GM19035 (cell line): Measurements from ENCODE around the gene LDLRAD2.
"Not testable (repeated sequence)": the region's sequence is repeated elsewhere in the genome, so short reads cannot be mapped to it uniquely, and the experiment has no call there.

Source experiments
- ATAC-seq: cut with Tn5 transposase; IDR thresholded peaks from one replicate; pipeline ENCODE4 v1.9.1; 2021; ENCODE audit not compliant: unreplicated experiment

Gene LDLRAD2

DNA sequence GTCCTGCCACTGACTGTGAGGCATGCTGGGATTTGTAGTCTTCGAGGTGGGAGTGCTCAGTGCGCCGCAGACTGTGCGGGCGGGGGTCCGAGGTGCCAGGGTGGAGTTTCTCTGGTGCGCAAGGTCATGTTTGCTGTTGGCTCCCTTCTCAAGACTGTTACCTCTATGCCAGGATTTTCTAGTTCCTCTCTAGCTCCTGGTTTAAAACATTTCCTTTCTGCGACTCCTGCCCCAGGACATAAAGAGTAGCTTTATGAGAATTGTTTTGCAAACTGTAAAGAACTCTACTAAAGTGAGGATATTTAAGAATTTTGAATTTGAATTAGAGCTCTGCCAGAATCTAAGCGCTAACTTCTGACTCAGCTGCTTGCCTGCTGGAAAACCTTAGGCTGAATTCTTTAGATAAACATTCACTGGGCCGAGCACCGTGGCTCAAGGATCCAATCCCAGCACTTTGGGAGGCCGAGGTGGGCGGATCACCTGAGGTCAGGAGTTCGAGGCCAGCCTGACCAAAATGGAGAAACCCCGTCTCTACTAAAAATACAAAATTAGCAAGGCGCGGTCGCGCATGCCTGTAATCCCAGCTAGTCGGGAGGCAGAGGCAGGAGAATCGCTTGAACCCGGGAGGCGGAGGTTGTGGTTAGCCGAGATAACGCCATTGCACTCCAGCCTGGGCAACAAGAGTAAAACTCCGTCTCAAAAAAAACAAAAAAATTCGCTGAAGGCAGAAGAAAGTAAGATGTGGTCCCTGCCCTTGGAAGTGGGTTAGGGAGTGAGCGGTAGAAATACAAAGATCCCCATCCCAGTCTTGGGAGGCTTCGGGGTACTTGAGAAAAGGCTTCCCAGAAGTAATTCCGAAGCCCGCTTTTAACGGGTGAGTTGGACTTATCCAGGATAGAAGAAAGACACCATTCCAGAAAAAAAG, 28.1 kb upstream of the LDLRAD2 start:
- no peak for ATAC-seq

DNA sequence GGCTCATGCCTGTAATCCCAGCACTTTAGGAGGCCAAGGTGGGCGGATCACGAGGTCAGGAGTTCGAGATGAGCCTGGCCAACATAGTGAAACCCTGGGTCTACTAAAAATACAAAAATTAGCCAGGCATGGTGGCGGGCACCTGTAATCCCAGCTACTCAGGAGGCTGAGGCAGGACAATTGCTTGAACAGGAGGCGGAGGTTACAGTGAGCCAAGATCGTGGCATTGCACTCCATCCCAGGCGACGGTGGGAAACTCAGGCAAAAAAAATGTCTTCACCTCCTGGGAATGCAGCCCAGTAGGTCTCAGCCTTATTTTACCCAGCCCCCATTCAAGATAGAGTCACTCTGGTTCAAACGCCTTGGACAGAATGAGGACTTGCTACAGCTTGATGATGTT, 26.3 kb upstream of the LDLRAD2 start:
- not testable (repeated sequence) for ATAC-seq

DNA sequence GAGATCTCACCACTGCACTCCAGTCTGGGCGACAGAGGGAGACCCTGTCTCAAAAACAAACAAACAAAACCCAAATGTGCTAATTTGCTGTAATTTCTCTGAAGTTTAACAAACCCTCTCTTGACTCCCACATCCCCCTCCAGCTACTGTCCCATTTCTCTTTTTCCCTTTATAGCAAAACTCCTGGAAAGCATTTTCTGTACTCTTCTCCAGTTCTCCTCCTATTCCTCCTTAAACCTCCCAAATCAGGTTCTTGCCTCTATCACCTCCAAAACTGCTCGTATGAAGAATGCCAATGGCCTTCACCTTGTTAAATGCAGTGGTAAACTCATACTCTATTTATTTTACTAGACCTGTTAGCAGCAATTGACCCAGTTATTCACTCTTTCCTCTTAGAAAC, 25.4 kb upstream of the LDLRAD2 start:
- no peak for ATAC-seq

DNA sequence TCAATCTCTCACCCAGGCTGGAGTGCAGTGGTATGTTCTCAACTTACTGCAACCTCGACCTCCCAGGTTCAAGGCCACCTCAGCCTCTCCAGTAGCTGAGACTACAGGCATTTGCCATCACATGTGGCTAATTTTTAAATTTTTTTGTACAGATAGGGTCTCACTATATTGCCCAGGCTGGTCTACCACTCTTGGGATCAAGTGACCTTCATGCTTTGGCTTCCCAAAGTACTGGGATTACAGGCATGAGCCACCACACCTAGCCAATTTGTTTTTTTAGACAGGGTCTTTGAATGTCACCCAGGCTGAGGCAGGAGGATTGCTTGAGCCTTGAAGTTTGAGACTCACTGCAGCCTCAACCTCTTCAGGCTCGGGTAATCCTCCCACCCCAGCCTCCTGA, 19.0 kb upstream of the LDLRAD2 start:
- no peak for ATAC-seq

DNA sequence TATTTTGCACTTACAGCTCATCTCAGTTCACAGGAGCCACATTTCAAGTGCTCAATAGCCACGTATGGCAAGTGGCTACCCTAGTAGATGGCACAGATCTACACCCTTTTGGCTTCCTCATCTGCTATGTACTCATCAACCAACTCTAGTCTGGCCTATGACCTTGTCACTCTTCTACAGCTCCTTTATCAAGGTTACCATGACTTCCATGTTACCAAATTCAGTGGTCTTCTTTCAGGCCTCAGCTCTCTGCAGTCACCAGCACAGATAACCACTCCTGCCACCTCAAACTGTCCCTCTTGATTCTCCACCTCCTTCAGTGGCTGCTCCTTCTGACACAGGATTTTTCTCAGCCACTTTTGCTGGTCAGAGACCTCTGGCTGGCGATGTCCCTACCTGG, 17.4 kb upstream of the LDLRAD2 start:
- no peak for ATAC-seq

DNA sequence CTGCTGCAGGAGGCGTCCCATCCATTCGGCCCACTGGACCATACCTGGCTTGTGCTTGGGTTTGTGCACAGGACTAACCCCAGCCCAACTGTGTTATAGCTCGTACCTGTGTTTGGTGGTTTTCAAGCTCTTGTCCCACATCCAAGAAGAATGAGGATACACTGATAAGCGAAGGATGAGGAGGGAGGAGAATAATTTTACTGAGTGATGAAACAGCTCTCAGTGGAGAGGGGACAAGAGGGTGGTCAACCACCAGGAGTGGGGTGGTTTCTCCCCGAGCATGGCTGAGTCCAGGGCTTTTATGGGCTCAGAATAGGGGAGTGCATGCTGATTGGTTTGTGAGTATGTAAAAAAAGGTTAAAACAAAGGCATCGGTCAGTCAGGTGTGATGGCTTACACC, 17.0 kb upstream of the LDLRAD2 start:
- no peak for ATAC-seq

DNA sequence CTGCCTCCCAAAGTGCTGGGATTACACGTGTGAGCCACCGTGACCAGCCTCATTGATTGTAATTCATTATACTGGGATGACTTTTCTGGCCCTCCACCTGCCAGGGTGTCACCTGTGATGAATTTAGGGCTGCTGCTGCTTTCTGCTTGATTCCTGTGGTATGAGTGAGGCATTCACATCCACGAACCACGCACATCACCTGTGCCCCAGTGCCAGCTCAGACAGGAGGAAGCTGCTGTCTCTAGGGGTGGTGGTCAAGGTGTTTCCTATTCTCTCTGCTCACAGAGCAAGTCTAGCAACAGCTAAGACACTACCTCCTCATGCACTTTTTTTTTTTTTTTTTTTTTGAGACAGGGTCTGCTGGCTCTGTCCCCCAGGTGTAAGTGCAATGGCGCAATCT, 12.3 kb upstream of the LDLRAD2 start:
- ATAC-seq = no peak

DNA sequence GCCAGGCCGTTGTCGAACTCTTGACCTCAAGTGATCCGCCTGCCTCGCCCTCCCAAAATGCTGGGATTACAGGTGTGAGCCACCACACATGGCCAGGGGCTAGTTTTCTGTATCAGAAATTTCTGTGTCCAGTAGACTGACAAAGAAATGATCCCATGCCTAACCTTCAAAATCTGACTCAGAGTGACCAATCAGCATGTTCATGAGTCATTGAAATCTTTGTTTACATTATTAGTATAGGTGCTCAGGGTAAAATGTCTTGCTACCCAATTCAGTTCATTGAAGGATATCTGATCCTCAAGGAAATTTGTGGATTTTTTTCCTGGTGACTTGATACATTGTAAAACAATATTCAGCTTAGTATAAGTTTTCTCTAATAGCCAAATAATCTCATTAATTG, 11.0 kb upstream of the LDLRAD2 start:
- no peak for ATAC-seq

DNA sequence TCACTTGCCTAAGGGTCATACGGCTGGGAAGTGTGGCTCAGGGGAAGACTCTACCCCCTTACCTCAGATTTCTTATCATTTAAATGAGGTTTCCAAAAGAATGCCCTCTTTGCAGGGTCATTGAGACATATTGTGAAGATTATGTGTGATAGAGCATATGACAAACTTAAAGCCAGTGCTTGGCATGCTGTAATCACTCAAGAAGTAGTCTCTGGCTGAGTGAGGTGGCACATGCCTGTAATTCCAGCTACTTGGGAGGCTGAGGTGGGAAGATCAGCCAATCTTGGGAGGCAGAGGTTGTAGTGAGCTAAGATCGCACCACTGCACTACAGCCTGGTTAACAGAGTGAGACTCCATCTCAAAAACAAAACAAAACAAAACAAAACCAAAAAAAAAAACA, 7.5 kb upstream of the LDLRAD2 start:
- no peak for ATAC-seq

DNA sequence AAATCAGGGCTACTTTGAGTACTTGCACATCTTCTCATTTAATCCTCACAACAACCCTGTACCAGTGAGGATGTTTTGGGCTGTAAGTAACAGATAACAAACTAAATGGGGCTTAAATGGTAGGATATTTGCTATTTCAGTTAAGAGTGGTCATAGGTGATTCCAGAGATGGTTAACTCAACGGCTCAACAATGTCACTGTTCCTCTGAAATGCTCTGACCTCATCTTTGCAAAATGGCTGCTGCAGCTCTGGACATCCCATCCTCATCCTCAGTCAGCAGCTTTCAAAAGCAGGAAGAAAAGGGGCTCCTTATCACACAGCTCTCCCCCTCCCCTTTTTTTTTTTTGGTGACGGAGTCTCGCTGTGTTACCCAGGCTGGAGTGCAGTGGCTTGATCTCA, 1.5 kb downstream of the LDLRAD2 start:
- no peak for ATAC-seq

DNA sequence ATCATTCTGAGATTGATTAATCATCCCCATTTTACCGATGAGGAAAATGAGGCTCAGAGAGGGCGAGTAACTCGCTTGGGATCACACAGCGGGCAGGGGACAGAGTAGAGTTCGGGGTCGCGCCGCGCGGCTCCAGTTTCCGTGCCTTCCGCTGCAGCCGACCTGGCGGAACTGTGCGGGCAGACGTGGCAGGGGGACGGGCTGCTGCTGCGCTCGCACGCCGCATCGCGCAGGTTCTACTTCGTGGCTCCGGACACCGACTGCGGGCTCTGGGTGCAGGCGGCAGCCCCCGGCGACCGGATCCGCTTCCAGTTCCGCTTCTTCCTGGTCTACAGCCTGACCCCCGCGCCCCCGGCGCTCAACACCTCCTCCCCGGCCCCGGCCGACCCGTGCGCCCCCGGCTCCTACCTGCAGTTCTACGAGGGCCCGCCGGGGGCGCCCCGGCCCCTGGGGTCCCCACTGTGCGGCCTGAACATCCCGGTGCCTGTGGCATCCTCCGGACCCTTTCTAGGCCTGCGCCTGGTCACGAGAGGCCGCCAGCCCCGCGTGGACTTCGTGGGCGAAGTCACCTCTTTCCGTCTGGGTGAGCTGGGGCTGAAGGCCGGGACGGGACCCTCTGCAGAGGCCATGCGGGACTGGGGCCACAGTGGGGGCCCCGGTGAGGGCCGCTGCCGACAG, 2.3 kb downstream of the LDLRAD2 start:
- ATAC-seq = no peak

DNA sequence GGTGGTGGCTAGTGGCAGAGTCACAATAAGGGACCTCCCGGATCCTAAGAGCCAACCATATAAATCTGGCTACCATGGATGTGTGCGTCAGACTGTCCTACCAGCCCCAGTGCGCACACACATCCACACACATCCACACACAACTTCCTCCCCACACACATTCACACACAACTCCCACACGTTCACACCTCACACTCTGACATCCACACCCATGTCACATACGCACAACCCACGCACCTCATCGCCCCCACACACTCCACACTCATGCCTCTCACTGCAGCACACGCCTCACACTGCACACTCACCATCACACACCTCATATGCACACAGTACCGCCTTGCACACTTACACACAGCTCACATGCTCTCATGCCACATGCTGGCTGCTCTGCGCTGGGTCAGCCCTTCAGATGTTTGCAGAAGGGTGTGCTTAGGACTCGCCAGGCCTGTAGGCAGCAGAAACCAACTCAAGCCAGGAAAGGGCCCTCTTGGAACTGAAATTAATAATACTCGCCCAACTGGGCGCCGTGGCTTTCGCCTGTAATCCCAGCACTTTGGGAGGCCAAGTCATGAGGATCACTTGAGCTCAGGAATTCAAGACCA, 3.0 kb downstream of the LDLRAD2 start:
- ATAC-seq = no peak

DNA sequence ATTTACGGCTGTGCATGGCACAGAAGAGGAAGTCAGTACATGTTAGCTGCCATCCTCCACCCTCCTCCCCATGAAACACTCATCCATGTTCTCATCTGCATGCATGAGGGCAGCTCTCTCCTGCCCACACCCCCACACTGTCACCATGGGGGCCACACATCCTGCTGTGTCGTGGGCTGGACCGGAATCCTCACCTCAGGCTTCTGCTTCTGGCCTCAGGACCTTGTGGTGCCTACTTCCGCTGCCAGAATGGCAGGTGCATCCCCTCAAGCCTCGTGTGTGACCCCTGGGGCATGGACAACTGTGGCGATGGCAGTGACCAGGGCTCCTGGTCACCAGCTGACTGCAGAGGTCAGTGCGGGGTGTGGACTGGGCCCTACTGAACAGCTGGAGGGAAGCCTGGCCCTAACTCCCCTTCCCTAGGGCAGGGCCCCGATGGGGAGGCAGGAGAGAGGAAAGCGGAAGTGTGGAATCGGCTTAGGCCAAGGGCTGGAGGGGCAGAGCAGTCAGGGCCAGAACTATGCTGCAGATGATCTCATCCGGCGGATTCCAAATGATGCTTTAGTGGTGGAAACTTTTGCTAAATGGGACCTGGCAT, 3.8 kb downstream of the LDLRAD2 start:
- ATAC-seq = no peak

DNA sequence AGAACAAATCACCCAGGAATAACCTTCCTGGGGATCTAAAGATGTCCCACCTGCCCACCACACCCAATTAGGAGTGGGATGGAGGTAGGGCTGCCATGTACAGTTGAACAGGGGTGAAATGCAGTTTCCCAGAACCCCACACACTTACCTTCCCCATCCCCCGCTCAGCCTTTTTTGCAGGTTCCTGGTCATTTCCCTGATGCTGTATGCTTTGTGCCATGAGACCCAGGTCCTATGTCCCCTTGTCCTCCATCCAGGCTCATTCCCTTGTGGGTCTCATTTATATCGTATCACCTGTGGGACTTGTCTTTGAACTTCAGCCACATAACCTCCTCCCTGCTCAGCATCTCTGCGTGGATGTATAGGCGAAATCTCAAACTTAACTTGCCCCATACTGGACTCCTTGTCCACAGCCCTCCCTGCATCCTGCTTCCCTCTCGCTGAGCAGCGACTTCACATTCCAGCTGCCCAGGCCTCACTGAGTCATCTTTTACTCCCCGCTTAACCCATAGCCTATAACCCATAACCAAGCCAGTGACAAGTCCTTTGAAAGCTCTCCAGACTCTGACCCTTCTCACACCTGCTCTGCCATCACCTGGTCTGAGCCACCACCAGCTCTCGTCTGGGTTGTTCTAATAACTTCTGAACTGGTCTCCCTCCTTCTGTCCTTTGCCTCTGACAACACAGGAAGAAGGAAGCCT, 4.7 kb downstream of the LDLRAD2 start:
- ATAC-seq = no peak

DNA sequence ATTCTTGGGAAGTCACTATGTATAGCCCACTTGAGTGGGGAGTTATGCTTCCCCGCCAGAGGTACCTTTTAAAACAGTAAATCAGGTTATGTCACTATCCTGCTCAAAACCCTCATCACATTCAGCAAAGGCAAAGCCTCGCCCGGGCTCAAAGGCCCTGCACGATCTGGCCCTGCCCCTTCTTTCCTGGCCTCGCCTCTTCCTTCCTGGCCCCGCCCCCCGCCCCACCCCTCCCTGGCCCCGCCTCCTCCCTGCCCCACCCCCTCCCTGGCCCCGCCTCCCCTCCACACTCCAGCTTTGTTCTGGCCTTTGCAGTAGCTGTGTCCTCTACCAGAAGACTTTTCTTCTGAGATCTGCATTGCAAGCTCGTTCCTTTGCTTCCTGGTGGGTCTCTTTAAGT, 6.6 kb downstream of the LDLRAD2 start:
- ATAC-seq = no peak

DNA sequence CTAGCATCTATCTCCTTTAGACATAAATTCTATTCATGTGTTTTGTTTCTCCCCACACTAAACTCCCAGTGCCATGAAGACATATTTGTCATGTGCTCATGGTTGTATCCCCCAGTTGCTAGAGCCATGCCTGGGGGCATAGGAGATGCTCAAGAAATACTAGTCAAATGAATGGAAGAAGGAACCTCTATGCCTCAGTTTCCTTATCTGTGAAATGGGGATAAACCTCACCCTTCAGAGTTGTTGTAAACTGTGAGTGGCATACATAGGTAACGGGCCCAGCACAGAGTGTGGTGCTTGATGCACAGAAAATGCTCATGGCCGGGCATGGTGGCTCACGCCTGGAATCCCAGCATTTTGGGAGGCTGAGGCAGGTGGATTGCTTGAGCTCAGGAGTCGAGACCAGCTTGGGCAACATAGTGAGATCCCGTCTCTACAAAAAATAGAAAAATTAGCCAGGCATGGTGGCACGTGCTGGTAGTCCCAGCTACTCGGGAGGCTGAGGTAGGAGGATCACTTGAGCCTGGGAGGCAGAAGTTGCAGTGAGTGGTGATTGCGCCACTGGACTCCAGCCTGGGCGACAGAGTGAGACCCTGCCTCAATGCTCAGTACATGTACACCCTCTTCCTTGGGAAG, 8.7 kb downstream of the LDLRAD2 start:
- no peak for ATAC-seq

DNA sequence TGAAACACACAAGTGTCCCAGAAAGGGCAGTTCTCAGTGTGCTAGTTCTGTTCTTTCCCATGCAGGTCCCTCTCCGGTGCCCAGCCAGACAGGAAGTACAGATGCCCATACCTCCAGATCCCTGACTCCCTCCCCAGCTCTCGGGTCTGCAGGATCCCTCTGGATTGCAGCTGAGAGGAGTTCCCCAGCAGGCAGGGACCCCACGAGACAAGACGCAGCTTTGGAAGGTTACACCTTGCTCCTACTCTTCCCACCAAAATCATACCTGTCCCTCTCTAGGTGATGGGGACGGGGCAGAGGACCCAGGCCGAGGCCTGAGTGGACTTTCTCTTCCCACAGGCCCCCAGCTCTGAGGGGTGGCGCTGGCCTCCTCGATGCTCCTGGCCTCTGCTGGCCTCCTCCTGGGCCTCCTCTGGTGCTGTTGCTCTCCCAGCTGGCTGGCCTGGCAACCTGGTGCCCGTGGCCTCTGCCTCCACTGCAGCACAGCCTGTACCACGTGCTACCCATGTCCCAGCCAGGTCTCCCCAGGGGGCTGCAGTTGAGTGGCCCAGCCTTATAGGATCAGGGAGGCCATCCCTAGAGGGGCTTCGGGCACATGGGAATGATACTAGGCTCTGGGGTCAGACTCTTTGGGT, 9.4 kb downstream of the LDLRAD2 start:
- ATAC-seq = no peak

DNA sequence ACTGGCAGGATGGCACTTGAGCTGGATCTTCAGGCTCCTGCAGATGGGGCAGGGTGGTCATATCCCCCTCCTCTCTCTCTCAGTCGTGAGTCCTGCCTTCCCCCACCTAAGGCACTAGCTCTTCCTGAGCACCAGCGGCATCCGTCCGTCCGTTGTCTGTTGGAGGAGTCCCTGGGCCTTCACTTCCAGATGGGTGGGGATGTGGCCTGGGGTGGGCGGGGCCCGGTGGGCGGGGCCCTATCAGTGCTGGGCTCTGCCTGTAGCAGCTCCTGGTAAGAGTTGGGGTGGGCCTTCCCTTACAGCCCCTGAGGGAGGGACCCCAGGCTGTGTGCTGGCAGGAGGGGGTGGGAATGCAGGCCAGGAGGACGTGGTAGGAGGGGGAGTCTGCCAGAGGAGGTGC, 10.3 kb downstream of the LDLRAD2 start:
- ATAC-seq = no peak

DNA sequence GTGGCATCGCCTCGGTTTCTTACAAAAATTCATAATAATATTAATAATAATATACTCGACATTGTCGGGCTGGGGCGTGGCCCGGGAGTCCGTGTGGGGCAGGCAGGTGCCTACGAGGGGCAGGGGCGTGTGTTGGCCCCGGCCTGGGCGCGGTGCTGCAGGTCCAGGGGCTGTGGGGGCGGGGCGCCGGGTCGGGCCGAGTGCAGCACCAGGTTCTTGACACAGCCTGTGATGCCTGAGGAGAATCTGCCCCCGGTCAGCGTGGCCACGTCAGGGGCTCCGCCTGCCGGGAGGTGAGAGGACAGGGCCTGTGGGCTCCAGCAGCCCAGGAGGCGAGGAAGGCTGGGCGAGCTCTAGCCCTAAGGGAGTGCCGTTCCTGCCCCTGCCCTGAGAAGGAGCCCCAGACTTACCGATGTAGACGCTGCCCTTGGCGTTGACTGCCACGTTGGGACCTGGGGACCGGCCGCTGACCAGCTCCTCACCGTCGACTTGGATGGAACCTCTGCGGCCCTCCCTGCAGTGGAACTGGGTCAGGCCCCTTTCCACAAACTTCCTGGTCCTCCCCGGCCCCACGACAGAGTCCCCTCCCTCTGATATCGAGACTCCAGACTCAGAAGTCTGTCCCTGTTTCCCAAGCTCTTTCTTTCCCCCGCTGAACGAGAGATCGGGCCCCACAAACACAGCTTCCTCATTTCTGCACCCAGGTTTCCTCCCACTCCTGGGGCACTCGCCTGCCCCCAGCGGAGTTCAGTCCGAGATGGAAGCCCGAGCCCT, 11.3 kb downstream of the LDLRAD2 start:
- no peak for ATAC-seq
